Panc1 (cell line): ENCODE measurements around the gene FCHSD2.

Source experiments
- CTCF ChIP-seq: fragments of 450-650 bp; IDR thresholded peaks from 2 replicates; pipeline ENCODE4 v1.5.1; 2017; ENCODE audit warnings: mild to moderate bottlenecking
- POLR2AphosphoS5 ChIP-seq: IDR thresholded peaks from 2 replicates; pipeline ENCODE4 v1.6.1; 2012; ENCODE audit warnings: mild to moderate bottlenecking, low read depth, low read length, moderate library complexity
- REST ChIP-seq, 2 experiments: IDR thresholded peaks; 2 replicates each; pipeline ENCODE4 v1.6.1; 2011 to 2012; ENCODE audit warnings: low read depth in 2 of 2, control low read depth in 1 of 2, low read length in 1 of 2, mild to moderate bottlenecking in 1 of 2, moderate library complexity in 1 of 2; ENCODE audit not compliant: insufficient read depth in 1 of 2
- TCF7L2 ChIP-seq: IDR thresholded peaks from 2 replicates; pipeline ENCODE4 v1.6.1; 2011; ENCODE audit warnings: mild to moderate bottlenecking, low read depth, low read length, inconsistent platforms

GRCh38 chr11:72962717-72963116 lies 179.4 kb downstream of the FCHSD2 start:
- TF ChIP-seq CTCF (no peak), POLR2AphosphoS5 (no peak), REST (IDR thresholded peaks at IDR 0.05; ENCODE audit: insufficient read depth in 1 of 2, low read depth in 2 of 2, low read length in 1 of 2) (no peak), TCF7L2 (no peak)
